GM12875 (cell line): ENCODE data around the gene TANK.
"Not testable (repeated sequence)": the region's sequence is repeated elsewhere in the genome, so short reads cannot be mapped to it uniquely, and the experiment has no call there.

ENCODE experiments used
- H3K4me3 ChIP-seq: one replicate; pipeline ENCODE4 v1.5.1; 2011; ENCODE audit warnings: low read depth, low read length, control low read depth
- TF ChIP-seq, protein P1 (sequence below): IDR thresholded peaks from 2 replicates; pipeline ENCODE4 v1.5.1; 2011; ENCODE audit warnings: low read depth, mild to moderate bottlenecking, control low read depth, inconsistent platforms, low read length, moderate library complexity, borderline replicate concordance; ENCODE audit not compliant: insufficient read depth

Gene TANK

DNA sequence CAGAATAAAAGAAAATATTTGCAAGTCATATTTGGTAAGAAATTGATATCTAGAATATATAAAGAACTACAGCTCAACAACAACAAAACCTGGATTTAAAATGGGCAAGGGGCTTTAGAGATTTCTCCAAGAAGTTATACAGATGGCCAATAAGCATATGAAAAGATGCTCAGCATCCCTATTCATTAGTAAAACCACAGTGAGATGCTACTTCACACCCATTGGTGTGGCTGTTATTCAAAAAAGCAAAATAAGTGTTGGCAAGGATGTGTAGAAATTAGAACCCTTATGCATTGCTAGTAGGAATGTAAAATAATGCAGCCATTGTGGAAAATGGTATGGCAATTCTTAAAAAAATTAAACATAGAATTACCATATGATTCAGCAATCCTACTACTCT, 29.8 kb downstream of the TANK start:
- no peak overlapping the region for H3K4me3 ChIP-seq
- TF ChIP-seq, protein P1, sequence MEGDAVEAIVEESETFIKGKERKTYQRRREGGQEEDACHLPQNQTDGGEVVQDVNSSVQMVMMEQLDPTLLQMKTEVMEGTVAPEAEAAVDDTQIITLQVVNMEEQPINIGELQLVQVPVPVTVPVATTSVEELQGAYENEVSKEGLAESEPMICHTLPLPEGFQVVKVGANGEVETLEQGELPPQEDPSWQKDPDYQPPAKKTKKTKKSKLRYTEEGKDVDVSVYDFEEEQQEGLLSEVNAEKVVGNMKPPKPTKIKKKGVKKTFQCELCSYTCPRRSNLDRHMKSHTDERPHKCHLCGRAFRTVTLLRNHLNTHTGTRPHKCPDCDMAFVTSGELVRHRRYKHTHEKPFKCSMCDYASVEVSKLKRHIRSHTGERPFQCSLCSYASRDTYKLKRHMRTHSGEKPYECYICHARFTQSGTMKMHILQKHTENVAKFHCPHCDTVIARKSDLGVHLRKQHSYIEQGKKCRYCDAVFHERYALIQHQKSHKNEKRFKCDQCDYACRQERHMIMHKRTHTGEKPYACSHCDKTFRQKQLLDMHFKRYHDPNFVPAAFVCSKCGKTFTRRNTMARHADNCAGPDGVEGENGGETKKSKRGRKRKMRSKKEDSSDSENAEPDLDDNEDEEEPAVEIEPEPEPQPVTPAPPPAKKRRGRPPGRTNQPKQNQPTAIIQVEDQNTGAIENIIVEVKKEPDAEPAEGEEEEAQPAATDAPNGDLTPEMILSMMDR, result no peak

DNA sequence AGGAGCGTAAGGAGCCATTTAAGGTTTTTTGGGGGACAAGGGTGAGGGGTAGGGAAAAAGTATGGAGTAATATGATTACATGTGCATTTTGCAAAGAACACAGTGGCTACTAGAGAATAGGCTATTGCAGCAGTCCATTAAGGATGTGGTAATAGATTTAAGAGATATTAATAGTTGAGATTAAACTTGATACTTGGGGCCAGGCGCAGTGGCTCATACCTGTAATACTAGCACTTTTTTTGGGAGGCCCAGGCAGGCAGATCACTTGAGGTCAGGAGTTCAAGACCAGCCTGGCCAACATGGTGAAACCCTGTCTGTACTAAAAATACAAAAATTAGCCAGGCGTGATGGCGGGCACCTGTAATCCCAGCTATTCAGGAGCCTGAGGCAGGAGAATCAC, 35.4 kb downstream of the TANK start:
- not testable (repeated sequence) for H3K4me3 ChIP-seq

DNA sequence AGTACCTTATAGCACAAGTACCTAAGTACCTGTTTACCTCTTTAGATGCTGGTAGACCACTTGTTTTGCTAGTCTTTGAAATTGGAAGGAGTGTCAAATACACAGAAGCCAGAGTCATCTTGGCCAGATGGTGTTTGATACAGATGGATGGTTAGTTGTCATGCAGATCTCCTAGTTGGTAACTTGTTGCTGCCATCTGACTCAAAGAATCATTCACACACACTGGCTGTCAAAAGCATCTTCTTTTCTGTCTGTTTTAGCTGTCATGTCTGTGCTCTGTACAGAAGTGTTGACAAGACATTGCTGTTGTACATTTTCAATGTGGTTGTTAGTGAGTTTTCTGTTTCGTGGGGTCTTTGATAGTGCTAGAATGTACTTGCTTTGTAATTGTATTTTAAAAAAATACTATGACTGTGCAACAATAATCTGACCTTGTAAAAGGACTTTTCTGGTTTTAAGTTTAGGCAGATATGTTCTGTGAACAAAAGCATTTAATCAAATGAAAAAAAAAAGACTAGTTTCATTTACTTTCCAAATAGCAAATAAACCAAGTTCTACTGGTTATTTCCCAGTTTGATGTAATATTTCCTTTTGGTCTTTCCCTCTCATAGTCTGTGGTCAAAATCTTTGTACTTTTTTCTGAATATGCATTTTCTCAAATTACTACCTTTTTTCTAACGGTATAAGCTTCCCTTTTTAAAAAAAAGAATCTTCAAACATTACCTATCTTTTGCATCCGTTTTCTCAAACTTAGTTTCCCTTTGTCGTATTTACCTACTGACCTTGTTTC, 39.9 kb downstream of the TANK start:
- no peak overlapping the region for H3K4me3 ChIP-seq
- TF ChIP-seq, protein P1, result no peak

DNA sequence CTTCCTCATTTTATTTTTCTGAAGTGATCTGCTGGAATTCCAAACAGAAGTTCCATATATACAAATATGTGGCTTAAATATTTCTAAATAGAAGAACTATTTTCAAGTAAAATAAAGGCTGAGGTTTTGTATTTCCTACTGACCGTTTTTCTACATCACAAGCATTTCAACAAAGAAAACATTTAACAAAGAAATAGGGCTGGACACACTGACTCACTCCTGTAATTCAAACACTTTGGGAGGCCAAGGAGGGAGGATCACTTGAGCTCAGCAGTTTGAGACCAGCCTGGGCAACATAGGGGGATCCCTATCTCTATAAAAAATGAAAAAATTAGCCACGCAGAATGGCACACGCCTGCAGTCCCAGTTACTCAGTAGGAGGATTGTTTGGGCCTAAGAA, 44.6 kb downstream of the TANK start:
- no peak overlapping the region for H3K4me3 ChIP-seq
- TF ChIP-seq, protein P1, result no peak

DNA sequence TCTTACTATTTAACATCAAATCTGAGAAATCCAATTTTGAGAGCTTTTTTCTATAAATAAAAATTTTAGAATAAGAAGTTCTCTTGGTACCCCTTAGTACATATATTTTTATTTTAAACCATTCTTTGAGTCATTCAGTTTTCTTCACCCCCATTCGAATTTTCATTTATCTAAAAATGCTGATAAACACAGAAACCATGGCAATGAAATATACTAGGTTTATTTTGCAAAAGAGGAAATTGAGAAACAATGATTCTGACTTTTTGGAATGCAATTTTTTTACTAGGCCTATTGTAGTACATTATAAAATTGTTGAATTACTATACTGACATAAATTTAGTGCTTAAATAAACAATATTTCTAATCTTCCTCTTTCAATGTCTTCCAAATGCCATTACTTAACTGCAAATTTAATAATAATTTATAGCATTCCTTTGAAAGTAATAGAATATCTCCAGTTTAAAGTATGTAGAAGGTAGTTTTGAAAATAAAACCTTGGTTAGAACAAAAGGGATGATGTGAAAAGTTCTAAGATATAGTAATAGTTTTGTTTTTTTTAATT, 46.3 kb downstream of the TANK start:
- TF ChIP-seq, protein P1, result no peak
- H3K4me3 ChIP-seq, result no peak overlapping the region

DNA sequence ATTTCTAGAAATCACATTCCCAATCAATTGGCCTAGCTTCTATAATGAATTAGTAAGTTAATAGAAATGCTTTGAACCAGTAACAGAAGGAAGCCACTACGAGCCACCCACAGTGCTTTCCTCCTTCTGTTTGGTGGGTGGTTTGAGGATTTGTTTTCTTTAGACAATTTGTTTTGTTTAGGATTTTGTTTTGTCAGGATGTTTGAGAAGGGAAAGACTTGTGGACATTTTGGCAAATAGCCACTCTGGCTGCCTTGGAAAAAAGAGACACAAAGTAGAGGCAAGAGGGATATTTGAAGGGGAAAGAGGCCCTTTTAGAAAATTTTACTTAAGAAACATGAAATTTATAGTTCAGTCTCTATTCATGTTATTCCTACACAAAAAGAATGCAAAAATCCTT, 47.7 kb downstream of the TANK start:
- no peak overlapping the region for H3K4me3 ChIP-seq
- TF ChIP-seq, protein P1, result no peak

DNA sequence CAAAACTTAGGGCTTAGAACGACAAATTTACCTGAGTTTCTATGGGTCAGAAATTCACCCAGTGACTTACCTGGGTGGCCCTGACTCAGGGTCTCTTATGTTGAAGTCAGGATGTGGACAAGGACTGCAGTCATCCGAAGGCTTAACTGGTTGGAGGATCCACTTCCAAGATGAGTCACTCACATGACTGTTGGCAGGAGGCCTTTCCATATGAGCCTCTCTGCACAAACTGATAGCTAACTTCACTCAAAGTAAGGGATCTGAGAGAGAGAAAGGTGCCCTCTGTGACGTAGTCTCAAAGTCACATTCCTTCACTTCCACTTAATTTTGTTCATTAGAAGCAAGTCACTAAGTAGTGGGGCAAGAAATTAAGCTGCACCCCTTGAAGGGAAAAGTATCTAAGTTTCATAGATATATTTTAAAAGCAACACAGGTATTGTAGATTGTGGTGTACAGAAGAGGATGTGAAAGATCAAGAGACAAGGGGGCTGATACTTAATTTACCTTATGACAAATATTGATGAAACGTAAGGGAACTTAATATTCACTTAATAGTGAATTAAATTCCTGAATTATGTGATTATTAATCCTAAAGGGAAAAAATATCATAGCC, 48.4 kb downstream of the TANK start:
- TF ChIP-seq, protein P1, result no peak

More for the DNA sequence above, 48.4 kb downstream of the TANK start:
- H3K4me3 ChIP-seq, result no peak overlapping the region
